Measurements from ENCODE around the gene ZSCAN5B. TPM values are rescaled to one million over a fixed set of nuclear protein-coding genes. Genes with fewer than 3 reads are reported as not detected.

Gene ZSCAN5B
- total and polyA plus RNA-seq, 2 donors (not counting 1 experiment from before 2014, with no cell fraction given): not detected

DNA sequence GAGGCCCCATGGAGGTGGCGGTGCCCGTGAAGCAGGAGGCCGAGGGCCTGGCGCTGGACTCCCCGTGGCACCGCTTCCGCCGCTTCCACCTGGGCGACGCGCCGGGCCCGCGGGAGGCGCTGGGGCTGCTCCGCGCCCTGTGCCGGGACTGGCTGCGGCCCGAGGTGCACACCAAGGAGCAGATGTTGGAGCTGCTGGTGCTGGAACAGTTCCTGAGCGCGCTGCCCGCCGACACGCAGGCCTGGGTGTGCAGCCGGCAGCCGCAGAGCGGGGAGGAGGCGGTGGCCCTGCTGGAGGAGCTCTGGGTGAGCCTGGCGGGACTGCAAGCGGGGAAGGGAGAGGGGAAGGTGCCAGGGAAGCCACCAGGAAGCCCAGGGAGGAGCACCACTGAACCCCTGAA lies 50.7 kb downstream of the ZSCAN5B start:
- H2AFZ ChIP-seq (ENCODE audit: insufficient read depth, low read depth, low read length, poor library complexity, severe bottlenecking): no peak overlapping the region
- no peak for DNase-seq
- no peaks in the 10 kb centered on the region for H3K9me3 ChIP-seq (ENCODE audit: control extremely low read depth in 1 of 3, control insufficient read depth in 2 of 3, insufficient read depth in 1 of 3, low read length in 2 of 3)
- H3K9me3 Mint-ChIP-seq (ENCODE audit: insufficient read depth): no peaks in the 10 kb centered on the region
- ChIA-PET POLR2A (no interaction called here), CTCF (no interaction called here)
- no peak for ATAC-seq (ENCODE audit: low read depth)
- peaks cover 3 to 4% of the 10 kb centered on the region in 2 donors for H3K4me1 ChIP-seq (ENCODE audit: control insufficient read depth in 2 of 2, insufficient read depth in 2 of 2, low read length in 2 of 2)
- H3K9ac ChIP-seq (ENCODE audit: low read length): no peak overlapping the region
- no peak overlapping the region for H3K27ac Mint-ChIP-seq
- TF ChIP-seq, protein P1, sequence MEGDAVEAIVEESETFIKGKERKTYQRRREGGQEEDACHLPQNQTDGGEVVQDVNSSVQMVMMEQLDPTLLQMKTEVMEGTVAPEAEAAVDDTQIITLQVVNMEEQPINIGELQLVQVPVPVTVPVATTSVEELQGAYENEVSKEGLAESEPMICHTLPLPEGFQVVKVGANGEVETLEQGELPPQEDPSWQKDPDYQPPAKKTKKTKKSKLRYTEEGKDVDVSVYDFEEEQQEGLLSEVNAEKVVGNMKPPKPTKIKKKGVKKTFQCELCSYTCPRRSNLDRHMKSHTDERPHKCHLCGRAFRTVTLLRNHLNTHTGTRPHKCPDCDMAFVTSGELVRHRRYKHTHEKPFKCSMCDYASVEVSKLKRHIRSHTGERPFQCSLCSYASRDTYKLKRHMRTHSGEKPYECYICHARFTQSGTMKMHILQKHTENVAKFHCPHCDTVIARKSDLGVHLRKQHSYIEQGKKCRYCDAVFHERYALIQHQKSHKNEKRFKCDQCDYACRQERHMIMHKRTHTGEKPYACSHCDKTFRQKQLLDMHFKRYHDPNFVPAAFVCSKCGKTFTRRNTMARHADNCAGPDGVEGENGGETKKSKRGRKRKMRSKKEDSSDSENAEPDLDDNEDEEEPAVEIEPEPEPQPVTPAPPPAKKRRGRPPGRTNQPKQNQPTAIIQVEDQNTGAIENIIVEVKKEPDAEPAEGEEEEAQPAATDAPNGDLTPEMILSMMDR (IDR thresholded peaks at IDR 0.05): no peak
- TF ChIP-seq EZH2 (IDR thresholded peaks at IDR 0.05; ENCODE audit: borderline replicate concordance, insufficient read depth, low read depth, low read length, poor library complexity, severe bottlenecking): no peak
- intact Hi-C loops (cut with micrococcal nuclease): loop anchor here (10.0 kb wide), 1 partner anchor 522 kb away; the partner anchor contains the start of gene ZNF784
- no peak overlapping the region for H3K27ac ChIP-seq (ENCODE audit: low read length in 2 of 2)
- H4K20me1 ChIP-seq (ENCODE audit: control insufficient read depth, insufficient read depth, low read length, poor library complexity, severe bottlenecking): peaks cover 6% of the 10 kb centered on the region
- no peak overlapping the region for H3K4me3 Mint-ChIP-seq
- H3K4me3 ChIP-seq (ENCODE audit: control extremely low read depth in 1 of 5, extremely low read depth in 1 of 5, insufficient read depth in 1 of 5, low read depth in 2 of 5, low read length in 4 of 5): no peak overlapping the region
- no peaks in the 10 kb centered on the region for H3K27me3 Mint-ChIP-seq
- no peak overlapping the region for H3K4me2 ChIP-seq (replicated peaks; ENCODE audit: low read depth, low read length, poor library complexity, severe bottlenecking)
- H3K27me3 ChIP-seq (replicated peaks in 1 of 4; ENCODE audit: control extremely low read depth in 1 of 4, control insufficient read depth in 3 of 4, insufficient read depth in 4 of 4, low read length in 3 of 4): no peaks in the 10 kb centered on the region
- peaks cover 12% of the 10 kb centered on the region for H3K4me1 Mint-ChIP-seq
- peaks cover 0 to 18% of the 10 kb centered on the region in 2 experiments for H3K36me3 ChIP-seq (replicated peaks in 1 of 2; ENCODE audit: control extremely low read depth in 1 of 2, control insufficient read depth in 1 of 2, extremely low read depth in 1 of 2, insufficient read depth in 2 of 2, low read length in 1 of 2)
- peaks cover 62% of the 10 kb centered on the region for H3K79me2 ChIP-seq (ENCODE audit: control insufficient read depth, insufficient read depth, low read length)
- 98% methylated on average over 31 of the region's 31 CpGs for WGBS (ENCODE audit: insufficient coverage)

DNA sequence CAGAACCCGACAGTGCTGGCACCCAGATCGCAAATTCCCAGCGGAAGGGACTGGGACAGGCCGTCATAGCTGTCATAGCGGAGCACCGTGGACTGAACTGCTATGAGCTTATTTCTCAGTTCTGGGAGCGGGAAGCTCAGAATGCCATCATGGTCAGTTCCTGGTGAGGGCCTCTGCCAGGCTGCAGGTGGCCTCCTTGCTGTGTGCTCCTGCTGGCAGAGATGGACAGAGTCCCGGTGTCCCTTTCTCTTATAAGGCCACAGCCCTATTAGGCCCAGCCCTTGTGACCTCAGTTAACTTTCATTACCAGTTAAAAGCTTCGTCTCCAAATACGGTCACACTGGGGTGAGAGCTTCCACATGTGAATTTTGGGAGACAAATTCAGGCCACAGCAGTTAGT lies 51.9 kb downstream of the ZSCAN5B start:
- no peak overlapping the region for H3K27ac Mint-ChIP-seq
- no peak for DNase-seq
- ChIA-PET CTCF (no interaction called here), POLR2A (no interaction called here)
- peaks cover 18% of the 10 kb centered on the region for H3K4me1 Mint-ChIP-seq
- Histone ChIP-seq H3K27ac (ENCODE audit: low read length in 2 of 2) (no peak overlapping the region), H2AFZ (ENCODE audit: insufficient read depth, low read depth, low read length, poor library complexity, severe bottlenecking) (no peak overlapping the region), H3K27me3 (replicated peaks in 1 of 4; ENCODE audit: control extremely low read depth in 1 of 4, control insufficient read depth in 3 of 4, insufficient read depth in 4 of 4, low read length in 3 of 4) (no peaks in the 10 kb centered on the region), H3K4me3 (ENCODE audit: control extremely low read depth in 1 of 5, extremely low read depth in 1 of 5, insufficient read depth in 1 of 5, low read depth in 2 of 5, low read length in 4 of 5) (no peak overlapping the region), H3K79me2 (ENCODE audit: control insufficient read depth, insufficient read depth, low read length) (peaks cover 69% of the 10 kb centered on the region), H3K9ac (ENCODE audit: low read length) (no peak overlapping the region), H3K36me3 (replicated peaks in 1 of 2; ENCODE audit: control extremely low read depth in 1 of 2, control insufficient read depth in 1 of 2, extremely low read depth in 1 of 2, insufficient read depth in 2 of 2, low read length in 1 of 2) (peaks cover 0 to 18% of the 10 kb centered on the region in 2 experiments), H3K9me3 (ENCODE audit: control extremely low read depth in 1 of 3, control insufficient read depth in 2 of 3, insufficient read depth in 1 of 3, low read length in 2 of 3) (no peaks in the 10 kb centered on the region), H4K20me1 (ENCODE audit: control insufficient read depth, insufficient read depth, low read length, poor library complexity, severe bottlenecking) (peaks cover 6% of the 10 kb centered on the region), H3K4me1 (ENCODE audit: control insufficient read depth in 2 of 2, insufficient read depth in 2 of 2, low read length in 2 of 2) (peaks cover 6 to 8% of the 10 kb centered on the region in 2 donors), H3K4me2 (replicated peaks; ENCODE audit: low read depth, low read length, poor library complexity, severe bottlenecking) (no peak overlapping the region)
- TF ChIP-seq, protein P1 (IDR thresholded peaks at IDR 0.05): no peak
- TF ChIP-seq EZH2 (IDR thresholded peaks at IDR 0.05; ENCODE audit: borderline replicate concordance, insufficient read depth, low read depth, low read length, poor library complexity, severe bottlenecking): no peak
- no peak for ATAC-seq (ENCODE audit: low read depth)
- H3K4me3 Mint-ChIP-seq: no peak overlapping the region
- intact Hi-C loops (cut with micrococcal nuclease): loop anchor here (10.0 kb wide), 1 partner anchor 521 kb away; the partner anchor contains the start of gene ZNF784
- H3K27me3 Mint-ChIP-seq: no peaks in the 10 kb centered on the region
- WGBS (ENCODE audit: insufficient coverage): 98% methylated on average over 10 of the region's 10 CpGs
- H3K9me3 Mint-ChIP-seq (ENCODE audit: insufficient read depth): no peaks in the 10 kb centered on the region

All from B cell (primary cell).